ENCODE data around the gene TAAR9.

The TAAR9 gene

GRCh38 chr6:132537977-132538376 lies at the start of gene TAAR9:
TSS of gene TAAR9 (plus strand) at chr6:132538277. CDS start at chr6:132538290, 13 bp downstream.
- no peak for DNase-seq

GRCh38 chr6:132489376-132489775 lies 48.7 kb upstream of the TAAR9 start:
- no peak for DNase-seq

- DNase-seq, result no peak
These were observed 48.1 kb upstream of the TAAR9 start for GRCh38 chr6:132490024-132490423.

GRCh38 chr6:132490478-132491204 lies 47.4 kb upstream of the TAAR9 start:
- no peak for DNase-seq

GRCh38 chr6:132491303-132491702 lies 46.8 kb upstream of the TAAR9 start:
- DNase-seq, result no peak

- no peak for DNase-seq
These were observed 46.2 kb upstream of the TAAR9 start for GRCh38 chr6:132491881-132492280.

GRCh38 chr6:132494954-132495353 lies 43.1 kb upstream of the TAAR9 start:
- no peak for DNase-seq

- DNase-seq, result no peak
These were observed 42.4 kb upstream of the TAAR9 start for GRCh38 chr6:132495604-132496079.

- no peak for DNase-seq
These were observed 41.4 kb upstream of the TAAR9 start for GRCh38 chr6:132496519-132497180.

GRCh38 chr6:132498638-132499037 lies 39.4 kb upstream of the TAAR9 start:
- no peak for DNase-seq

GRCh38 chr6:132499757-132500156 lies 38.3 kb upstream of the TAAR9 start:
- no peak for DNase-seq

- DNase-seq, result no peak
These were observed 33.3 kb upstream of the TAAR9 start for GRCh38 chr6:132504757-132505156.

- DNase-seq, result no peak
These were observed 32.9 kb upstream of the TAAR9 start for GRCh38 chr6:132505158-132505557.

- no peak for DNase-seq
These were observed 31.6 kb upstream of the TAAR9 start for GRCh38 chr6:132506461-132506860.

GRCh38 chr6:132506869-132507808 lies 30.9 kb upstream of the TAAR9 start:
- DNase-seq, result no peak

GRCh38 chr6:132511210-132511830 lies 26.8 kb upstream of the TAAR9 start:
- DNase-seq, result no peak

GRCh38 chr6:132511831-132512220 lies 26.3 kb upstream of the TAAR9 start:
- DNase-seq, result no peak

- DNase-seq, result no peak
These were observed 25.8 kb upstream of the TAAR9 start for GRCh38 chr6:132512342-132512637.

- peak; percentile 89 for DNase-seq
These were observed 25.1 kb upstream of the TAAR9 start, which contains the start of gene STX7 for GRCh38 chr6:132512638-132513632. TSS of gene STX7 (minus strand) at chr6:132513116. CDS start at chr6:132503530, 9,586 bp downstream.

GRCh38 chr6:132513831-132514545 lies 24.1 kb upstream of the TAAR9 start:
- DNase-seq, result no peak

- DNase-seq, result no peak
These were observed 22.7 kb upstream of the TAAR9 start for GRCh38 chr6:132515386-132515785.
